H1 (cell line): ENCODE measurements around the gene AK8. TPM values are rescaled to one million over a fixed set of nuclear protein-coding genes. Genes with fewer than 3 reads are reported as not detected.

Experiments
- CTCF ChIA-PET: fragments of 300-600 bp; sonication (Branson Sonifier 250); formaldehyde crosslinking; loops from one replicate; lab custom pipeline; 2021; ENCODE audit not compliant: partially characterized antibody; lab: Charles Lee
- POLR2A ChIA-PET: fragments of 300-600 bp; sonication (Branson Sonifier 250); formaldehyde crosslinking; loops from one replicate; lab custom pipeline; 2021; ENCODE audit warnings: inconsistent platforms; ENCODE audit not compliant: partially characterized antibody; lab: Charles Lee
- DNase-seq, 2 experiments: peaks; one replicate each; pipeline versions ENCODE4 v3.0.0 to v3.0.0-alpha.2; 2010 to 2022; ENCODE audit warnings: low spot score in 2 of 2, low read depth in 1 of 2, mixed read lengths in 1 of 2
- FAIRE-seq: peaks from 2 replicates; lab custom pipeline; 2011; peaks lifted over from hg19 to GRCh38; lab: Jason Lieb, UNC
- H2AFZ ChIP-seq: 2 replicates; pipeline ENCODE4 v1.8.1; 2012; ENCODE audit warnings: low read length, inconsistent platforms
- H2AK5ac ChIP-seq: 2 replicates; pipeline ENCODE4 v1.6.1; 2013; ENCODE audit warnings: low read depth, low read length
- H2BK120ac ChIP-seq: replicated peaks from 2 replicates; pipeline ENCODE3; 2013; ENCODE audit warnings: low read depth, low read length, inconsistent platforms
- H2BK12ac ChIP-seq: 2 replicates; pipeline ENCODE4 v1.6.1; 2013; ENCODE audit warnings: low read depth, low read length
- H2BK15ac ChIP-seq: 2 replicates; pipeline ENCODE4 v1.6.1; 2013; ENCODE audit warnings: low read length
- H2BK20ac ChIP-seq: 2 replicates; pipeline ENCODE4 v1.6.1; 2013; ENCODE audit warnings: low read length
- H2BK5ac ChIP-seq: 2 replicates; pipeline ENCODE4 v1.6.1; 2013; ENCODE audit warnings: low read depth, low read length
- H3K14ac ChIP-seq: 2 replicates; pipeline ENCODE4 v1.6.1; 2013; ENCODE audit warnings: inconsistent platforms; ENCODE audit not compliant: insufficient read length
- H3K18ac ChIP-seq: 2 replicates; pipeline ENCODE4 v1.6.1; 2013; ENCODE audit warnings: low read length; ENCODE audit errors: extremely low read depth
- H3K23ac ChIP-seq: 2 replicates; pipeline ENCODE4 v1.6.1; 2013; ENCODE audit warnings: inconsistent platforms; ENCODE audit not compliant: insufficient read length
- H3K23me2 ChIP-seq: 2 replicates; pipeline ENCODE4 v1.6.1; 2013; ENCODE audit warnings: low read depth, low read length
- H3K27ac ChIP-seq: 2 replicates; pipeline ENCODE4 v1.6.1; 2011; ENCODE audit warnings: low read depth, low read length, inconsistent platforms
- H3K27me3 ChIP-seq, 4 experiments: replicated peaks in 1 of 4; 1 replicate in 1 of 4; 2 replicates in 3 of 4; pipeline versions ENCODE4 v1.6.1 to v1.8.1; 2011 to 2013; ENCODE audit warnings: low read length in 3 of 4, mild to moderate bottlenecking in 3 of 4, inconsistent platforms in 2 of 4, mixed read lengths in 2 of 4, moderate library complexity in 1 of 4; ENCODE audit not compliant: control insufficient read depth in 3 of 4, insufficient read depth in 3 of 4; ENCODE audit errors: extremely low read depth in 1 of 4
- H3K36me3 ChIP-seq, 4 experiments: 2 replicates each; pipeline versions ENCODE4 v1.6.1 to v1.8.1; 2011 to 2013; ENCODE audit warnings: mild to moderate bottlenecking in 4 of 4, low read length in 3 of 4, moderate library complexity in 2 of 4, control low read depth in 1 of 4, inconsistent platforms in 1 of 4; ENCODE audit not compliant: insufficient read depth in 4 of 4, control insufficient read depth in 2 of 4
- H3K4ac ChIP-seq: replicated peaks from 2 replicates; pipeline ENCODE3; 2013; ENCODE audit warnings: low read length, low read depth, mixed read lengths, inconsistent platforms; ENCODE audit not compliant: insufficient read length
- H3K4me1 ChIP-seq, 4 experiments: replicated peaks in 1 of 4; 1 replicate in 1 of 4; 2 replicates in 3 of 4; pipeline versions ENCODE4 v1.6.1 to v1.8.1; 2011 to 2013; ENCODE audit warnings: low read length in 3 of 4, inconsistent platforms in 2 of 4, mixed read lengths in 1 of 4; ENCODE audit not compliant: insufficient read depth in 4 of 4, control insufficient read depth in 3 of 4
- H3K4me2 ChIP-seq, 2 experiments: 2 replicates each; pipeline versions ENCODE4 v1.6.1 to v1.8.1; 2011 to 2013; ENCODE audit warnings: low read depth in 2 of 2, low read length in 2 of 2, control low read depth in 1 of 2, inconsistent platforms in 1 of 2, mild to moderate bottlenecking in 1 of 2; ENCODE audit not compliant: insufficient read depth in 1 of 2
- H3K4me3 ChIP-seq, 4 experiments: fragments of 200-600, 300-600 bp in 1 of 4; sonication (generic), shearing (Covaris generic), sonication (Bioruptor Twin) in 1 of 4; 2 replicates each; pipeline versions ENCODE4 v1.5.1 to v1.8.1; 2011 to 2016; ENCODE audit warnings: low read length in 4 of 4, low read depth in 3 of 4, control low read depth in 2 of 4, inconsistent platforms in 2 of 4, mild to moderate bottlenecking in 2 of 4, mixed read lengths in 1 of 4, moderate library complexity in 1 of 4; ENCODE audit not compliant: insufficient read depth in 2 of 4; ENCODE audit errors: extremely low read depth in 1 of 4
- H3K56ac ChIP-seq: replicated peaks from 2 replicates; pipeline ENCODE3; 2013; ENCODE audit warnings: low read depth, mild to moderate bottlenecking, mixed read lengths, low read length, inconsistent platforms; ENCODE audit not compliant: insufficient read length
- H3K79me1 ChIP-seq: 2 replicates; pipeline ENCODE4 v1.6.1; 2013; ENCODE audit warnings: low read depth, low read length, control low read depth
- H3K79me2 ChIP-seq, 2 experiments: 2 replicates each; pipeline versions ENCODE4 v1.6.1 to v1.8.1; 2012 to 2013; ENCODE audit warnings: low read length in 2 of 2, mild to moderate bottlenecking in 2 of 2, inconsistent platforms in 1 of 2; ENCODE audit not compliant: insufficient read depth in 2 of 2, control insufficient read depth in 1 of 2
- H3K9ac ChIP-seq, 4 experiments: replicated peaks in 1 of 4; 1 replicate in 1 of 4; 2 replicates in 3 of 4; pipeline versions ENCODE4 v1.6.1 to v1.8.1; 2011 to 2013; ENCODE audit warnings: low read depth in 3 of 4, low read length in 3 of 4, control low read depth in 2 of 4, mild to moderate bottlenecking in 2 of 4, moderate library complexity in 2 of 4, inconsistent platforms in 1 of 4; ENCODE audit errors: extremely low read depth in 1 of 4
- H3K9me3 ChIP-seq, 2 experiments: 2 replicates each; pipeline versions ENCODE4 v1.6.1 to v1.8.1; 2012 to 2013; ENCODE audit warnings: mild to moderate bottlenecking in 2 of 2, moderate library complexity in 2 of 2, control low read depth in 1 of 2, inconsistent platforms in 1 of 2, low read depth in 1 of 2, low read length in 1 of 2, mixed read lengths in 1 of 2; ENCODE audit not compliant: insufficient read depth in 2 of 2
- H4K20me1 ChIP-seq, 2 experiments: replicated peaks in 1 of 2; 2 replicates each; pipeline versions ENCODE3 to v1.8.1; 2011 to 2013; ENCODE audit warnings: inconsistent platforms in 2 of 2, low read length in 2 of 2, mild to moderate bottlenecking in 1 of 2; ENCODE audit not compliant: insufficient read depth in 2 of 2, control insufficient read depth in 1 of 2
- H4K5ac ChIP-seq: 2 replicates; pipeline ENCODE4 v1.6.1; 2013; ENCODE audit warnings: low read length, low read depth, mixed read lengths, inconsistent platforms; ENCODE audit not compliant: insufficient read length
- H4K8ac ChIP-seq: 2 replicates; pipeline ENCODE4 v1.8.0; 2013; ENCODE audit warnings: mild to moderate bottlenecking, moderate library complexity, low read length, inconsistent platforms; ENCODE audit not compliant: insufficient read depth; ENCODE audit errors: extremely low read depth
- H4K91ac ChIP-seq: replicated peaks from 2 replicates; pipeline ENCODE3; 2013; ENCODE audit warnings: low read length, mixed read lengths, inconsistent platforms; ENCODE audit not compliant: insufficient read length
- HDAC6 ChIP-seq: IDR thresholded peaks from one replicate; pipeline ENCODE4 v1.7.1; 2012; ENCODE audit warnings: low read depth, mild to moderate bottlenecking, inconsistent platforms, low read length, moderate library complexity
- KDM5A ChIP-seq: fragments of 200-600 bp; IDR thresholded peaks from 2 replicates; pipeline ENCODE4 v1.7.1; 2012; ENCODE audit warnings: mild to moderate bottlenecking, low read length, inconsistent platforms, mixed read lengths
- WGBS, 2 experiments: shearing (Covaris generic) in 1 of 2; methylation state at CpG; one replicate each; pipeline versions ENCODE4 v1.1.6 to v1.1.7; 2013 to 2015; ENCODE audit warnings: low lambda C conversion rate in 2 of 2, mixed read lengths in 2 of 2, inconsistent platforms in 1 of 2, low coverage in 1 of 2, missing lambda C conversion rate in 1 of 2; ENCODE audit not compliant: insufficient replicate concordance in 2 of 2, insufficient coverage in 1 of 2, insufficient read length in 1 of 2; ENCODE audit errors: extremely low coverage in 1 of 2, missing lambda C conversion rate in 1 of 2; 5-methylcytosine and 5-hydroxymethylcytosine counted together
- polyA plus RNA-seq, 7 experiments: library from polyadenylated mRNA; depleted of rRNA in 3 of 7; stranded (reverse) in 5 of 7; unstranded in 2 of 7; fragments of >200 nt in 5 of 7; fragments of 200-250 nt in 2 of 7; gene quantifications; 1 replicate in 5 of 7; 2 replicates in 1 of 7; 4 replicates in 1 of 7; pipeline versions ENCODE4 v1.2.1 to v1.2.3, GENCODE V29; 2011 to 2013; ENCODE audit warnings: missing spikeins in 2 of 7, mixed read lengths in 2 of 7
- total RNA-seq: library from RNA; stranded (reverse); fragmentation: NEBNext Ultra II Directional; extraction: Animal tissue kit (Norgen Biotek cat#: 25700); gene quantifications from 2 replicates; pipeline ENCODE4 v1.2.1, GENCODE V29; 2021

Gene AK8
- total and polyA plus RNA-seq, 2 of the 8 experiments (the other 6 are each of a cell fraction or from before 2014, with no cell fraction given): 0.35 to 0.48 TPM

DNA sequence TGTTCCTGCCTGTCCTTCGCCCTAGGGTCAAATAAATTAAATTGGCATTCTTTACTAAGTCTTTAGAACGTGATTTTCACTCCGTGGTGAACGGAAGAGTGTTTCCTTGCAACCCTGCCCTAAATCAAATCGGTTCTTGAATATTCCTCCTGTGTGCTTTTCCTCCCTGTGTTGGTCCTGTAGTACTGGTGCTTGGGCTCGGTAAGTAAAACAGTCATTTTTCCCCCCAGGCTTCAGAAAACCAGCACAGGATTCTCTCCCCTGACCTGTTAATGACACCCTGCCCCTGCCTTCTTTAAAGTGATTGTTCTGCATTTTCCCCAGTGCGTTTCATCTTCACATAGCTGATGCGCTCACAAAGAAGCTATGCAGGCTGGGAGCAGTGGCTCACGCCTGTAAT, 96.0 kb downstream of the AK8 start:
- no peaks in the 10 kb centered on the region for H3K79me1 ChIP-seq
- no peak overlapping the region for H3K4ac ChIP-seq
- H3K4me1 ChIP-seq: no peaks in the 10 kb centered on the region
- TF ChIP-seq KDM5A (no peak), HDAC6 (no peak)
- TF ChIP-seq, all 59 proteins: peak for 0
- Histone ChIP-seq H3K18ac (no peak overlapping the region), H2BK120ac (no peak overlapping the region), H3K9me3 (no peaks in the 10 kb centered on the region), H2BK12ac (no peak overlapping the region), H2AK5ac (no peak overlapping the region), H3K27ac (no peak overlapping the region), H3K4me2 (no peak overlapping the region), H3K23ac (no peak overlapping the region), H4K5ac (no peak overlapping the region), H3K9ac (no peak overlapping the region), H4K20me1 (no peaks in the 10 kb centered on the region), H3K79me2 (no peaks in the 10 kb centered on the region), H2AFZ (no peak overlapping the region), H2BK15ac (no peak overlapping the region), H4K8ac (no peak overlapping the region), H3K14ac (no peak overlapping the region), H2BK20ac (no peak overlapping the region), H4K91ac (no peak overlapping the region), H3K27me3 (peaks cover 0 to 2% (median 0%) of the 10 kb centered on the region in 4 experiments; a peak in 3 of 7 replicates), H3K23me2 (no peaks in the 10 kb centered on the region), H3K56ac (no peak overlapping the region), H3K36me3 (no peaks in the 10 kb centered on the region), H2BK5ac (no peak overlapping the region), H3K4me3 (no peak overlapping the region)
- POLR2A ChIA-PET: interaction anchor here (0.9 kb wide), 2 partner anchors 12 to 112 kb away, joined by 3 read pairs; partner anchors contain the start of genes DDX31 and GTF3C4
- DNase-seq: no peak
- CTCF ChIA-PET: interaction anchor here (2.0 kb wide), 1 partner anchor 13 kb away, joined by 7 read pairs; no protein-coding TSS in a partner anchor
- FAIRE-seq: no peak
- WGBS, 2 experiments: 82% methylated on average over 9 of the region's 9 CpGs; no CpG with 5 or more reads in 1 of the 2 experiments
